A549 (cell line): ENCODE data around the gene GHRHR.

Experiments
- CTCF ChIP-seq: fragments of >200 bp; sonication (Bioruptor Twin); formaldehyde crosslinking; IDR thresholded peaks from 3 replicates; pipeline ENCODE4 v1.5.1; 2016
- MAX ChIP-seq: IDR thresholded peaks from 2 replicates; pipeline ENCODE4 v1.6.1; 2012
- MAZ ChIP-seq: fragments of 150-350 bp; IDR thresholded peaks from 2 replicates; pipeline ENCODE4 v1.6.1; 2014; ENCODE audit warnings: antibody characterized with exemption, low read depth, low read length, borderline replicate concordance
- POLR2A ChIP-seq: IDR thresholded peaks from 2 replicates; pipeline ENCODE4 v1.6.1; 2012; ENCODE audit warnings: mild to moderate bottlenecking, low read length
- RAD21 ChIP-seq, 2 experiments: fragments of >200 bp in 1 of 2; sonication (Bioruptor Twin) in 1 of 2; formaldehyde crosslinking in 1 of 2; IDR thresholded peaks in 1 of 2; conservative IDR thresholded peaks in 1 of 2; 2 replicates in 1 of 2; 3 replicates in 1 of 2; pipeline ENCODE4 v1.6.1; 2012 to 2018; ENCODE audit warnings: inconsistent platforms in 1 of 2
- REST ChIP-seq: fragments of 200-600 bp; sonication (generic); IDR thresholded peaks from 2 replicates; pipeline ENCODE4 v1.6.1; 2016; ENCODE audit warnings: antibody characterized with exemption, mild to moderate bottlenecking, moderate library complexity
- RNF2 ChIP-seq: fragments of 200-600 bp; sonication (generic); IDR thresholded peaks from 2 replicates; pipeline ENCODE4 v1.6.1; 2016; ENCODE audit warnings: low read depth, mild to moderate bottlenecking, antibody characterized with exemption, moderate library complexity, borderline replicate concordance
- SMC3 ChIP-seq: fragments of >200 bp; sonication (Bioruptor Twin); formaldehyde crosslinking; IDR thresholded peaks from 3 replicates; pipeline ENCODE4 v1.6.1; 2018; ENCODE audit warnings: inconsistent platforms
- ZC3H11A ChIP-seq: fragments of 450-650 bp; IDR thresholded peaks from 2 replicates; pipeline ENCODE4 v1.6.1; 2014; ENCODE audit warnings: antibody characterized with exemption, mild to moderate bottlenecking

DNA sequence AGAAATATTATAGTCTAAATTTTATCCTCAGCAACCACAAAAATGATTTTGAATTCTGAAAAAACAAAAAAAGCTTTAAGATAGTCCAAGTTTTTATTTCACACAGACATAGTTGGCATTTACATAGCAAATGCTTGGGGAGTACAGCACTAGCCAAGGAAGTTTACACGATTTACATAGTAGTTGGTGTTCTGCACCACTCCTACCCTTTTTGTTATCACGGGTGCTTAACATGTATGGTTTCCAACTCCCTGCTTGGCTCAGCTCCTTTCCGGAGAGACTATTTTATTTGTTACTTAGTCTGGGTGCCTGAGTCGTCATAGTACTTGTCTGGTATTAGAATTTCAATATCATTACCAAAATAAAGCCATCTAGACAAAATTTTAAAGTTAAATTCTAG lies 8.8 kb upstream of the GHRHR start:
- no peak for TF ChIP-seq CTCF
- no peak for TF ChIP-seq MAZ
- no peak for TF ChIP-seq SMC3
- no peak for TF ChIP-seq REST
- TF ChIP-seq RAD21 (conservative IDR thresholded peaks at IDR 0.05 in 1 of 2, IDR thresholded peaks at IDR 0.05 in 1 of 2), result no peak
- TF ChIP-seq MAX, result no peak
- TF ChIP-seq RNF2, result no peak
- TF ChIP-seq POLR2A, result no peak
- TF ChIP-seq ZC3H11A, result no peak
